ENCODE measurements around the gene STIMATE. TPM values are rescaled to one million over a fixed set of nuclear protein-coding genes. Genes with fewer than 3 reads are reported as not detected.
A peak's percentile ranks its signal among the peaks of the same experiment; 100 is the strongest.

Gene STIMATE
- total RNA-seq, 1 experiment from 2014 or later: 5.1 TPM

DNA sequence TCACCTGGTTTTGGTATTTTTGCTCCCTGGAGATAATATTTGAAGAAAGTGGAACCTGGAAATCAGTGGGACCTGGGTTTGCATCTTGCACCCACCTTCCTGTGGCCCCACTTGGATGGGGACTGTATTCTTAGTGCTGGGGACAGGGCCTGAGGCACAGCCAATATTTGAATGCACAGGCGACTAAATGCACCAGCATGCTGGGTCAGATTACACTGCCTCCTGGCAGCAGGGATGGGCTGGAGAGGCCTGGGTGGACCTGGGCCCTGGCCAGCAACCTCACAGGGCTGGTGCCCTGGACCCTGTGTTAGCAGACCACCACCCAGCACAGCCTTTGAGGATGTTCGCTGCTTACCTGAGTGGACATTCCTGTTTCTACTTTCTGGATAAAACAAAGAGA, 77.4 kb downstream of the STIMATE start:
- no peak for DNase-seq (ENCODE audit: low spot score)

DNA sequence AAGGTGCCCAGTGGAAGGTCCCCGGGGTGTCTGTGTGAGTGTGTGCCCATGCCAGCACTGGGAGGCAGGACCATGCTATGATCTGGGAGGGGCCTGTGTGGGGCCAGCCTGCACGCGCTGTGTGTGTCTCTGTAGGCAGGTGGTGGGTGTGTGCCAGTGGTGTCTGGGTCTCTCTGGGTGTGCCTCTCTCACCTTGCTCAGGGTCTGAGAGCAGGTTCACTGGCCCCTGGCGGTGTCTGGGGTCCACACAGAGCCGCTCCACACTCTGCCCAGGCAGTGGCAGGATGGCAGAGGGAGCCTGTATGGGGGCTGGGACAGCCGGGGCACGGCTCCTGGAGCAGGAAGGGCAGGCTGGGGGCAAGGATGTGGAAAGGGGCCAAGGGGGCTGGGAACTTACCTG, 79.5 kb downstream of the STIMATE start:
- no peak for DNase-seq (ENCODE audit: low spot score)

DNA sequence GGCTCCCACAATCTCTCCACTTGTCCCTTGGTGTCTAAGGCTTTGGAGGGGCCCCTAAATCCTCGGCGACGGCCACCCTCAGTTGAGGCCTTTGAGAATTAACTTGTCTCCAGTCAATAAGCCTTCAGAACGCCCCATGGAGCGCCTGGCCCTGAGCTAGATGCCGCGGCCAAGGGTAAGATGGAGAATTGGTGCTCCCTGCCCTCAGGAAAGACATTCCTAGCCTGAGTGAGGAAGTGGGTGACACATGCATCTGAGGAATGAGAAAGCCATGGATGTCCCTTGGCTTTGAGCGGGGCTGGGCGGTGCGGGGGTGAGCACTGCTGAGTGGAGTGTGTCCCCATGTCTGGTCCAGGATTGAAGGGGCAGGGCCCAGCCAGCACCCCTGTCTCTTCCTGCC, 80.1 kb downstream of the STIMATE start:
- DNase-seq (ENCODE audit: low spot score): no peak

DNA sequence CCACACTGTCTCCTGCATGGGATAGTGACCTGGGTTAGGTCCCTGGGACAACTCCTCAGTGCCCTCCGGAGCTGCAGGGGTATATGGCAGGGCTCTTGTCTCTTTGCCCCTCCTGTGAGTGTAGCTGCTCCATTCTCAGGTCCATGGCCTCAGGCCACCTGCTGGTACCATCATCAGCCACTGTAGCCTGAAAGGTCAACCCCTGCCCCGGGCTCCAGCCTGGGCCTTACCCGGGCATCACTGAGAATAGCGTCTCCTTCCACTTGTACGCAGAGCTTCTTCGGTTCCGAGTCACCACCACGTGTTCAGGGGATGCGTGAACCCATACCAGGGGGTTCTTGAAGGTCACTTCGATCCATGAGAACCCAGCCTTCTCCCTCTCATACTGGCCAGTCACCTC, 80.7 kb downstream of the STIMATE start:
- no peak for DNase-seq (ENCODE audit: low spot score)

DNA sequence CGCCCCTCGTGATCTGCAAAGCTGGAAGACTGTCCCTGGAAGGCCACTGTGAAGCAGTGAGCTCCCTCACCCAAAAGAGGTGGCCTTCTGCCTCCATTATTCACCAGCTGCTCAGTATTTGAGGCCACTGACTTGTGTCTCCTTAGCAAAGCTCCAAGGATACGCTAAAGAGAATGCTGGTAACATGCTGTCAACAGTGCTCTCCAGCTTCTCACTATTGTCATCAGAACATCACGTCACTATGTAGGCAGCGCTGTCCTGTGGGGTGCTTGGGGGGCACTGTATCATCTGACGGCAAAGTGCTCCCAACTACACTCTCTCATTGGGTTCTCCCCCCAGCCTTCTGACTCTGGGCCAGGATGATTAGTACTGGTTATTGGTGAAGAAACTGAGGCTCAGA, 81.1 kb downstream of the STIMATE start:
- no peak for DNase-seq (ENCODE audit: low spot score)

DNA sequence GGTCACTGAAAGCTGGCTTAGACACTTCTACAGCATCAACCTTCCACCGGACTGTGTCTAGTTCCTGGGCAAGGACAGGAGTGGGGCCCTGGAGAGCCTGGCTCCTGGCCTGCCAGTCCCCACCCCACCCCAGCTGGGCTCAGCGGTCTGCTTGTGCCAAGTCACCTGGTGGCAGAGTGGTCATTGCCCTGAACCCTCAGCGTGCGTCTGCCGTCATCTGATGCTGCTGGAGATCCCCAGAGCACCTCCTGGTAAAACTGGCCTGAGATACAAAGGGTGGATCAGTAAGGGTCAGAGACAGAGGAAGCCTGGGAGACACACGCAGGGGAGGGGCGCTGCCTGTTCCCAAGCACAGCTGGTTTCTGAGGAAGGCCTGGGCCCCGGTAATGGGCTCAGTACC, 83.5 kb downstream of the STIMATE start:
- DNase-seq (ENCODE audit: low spot score): no peak

DNA sequence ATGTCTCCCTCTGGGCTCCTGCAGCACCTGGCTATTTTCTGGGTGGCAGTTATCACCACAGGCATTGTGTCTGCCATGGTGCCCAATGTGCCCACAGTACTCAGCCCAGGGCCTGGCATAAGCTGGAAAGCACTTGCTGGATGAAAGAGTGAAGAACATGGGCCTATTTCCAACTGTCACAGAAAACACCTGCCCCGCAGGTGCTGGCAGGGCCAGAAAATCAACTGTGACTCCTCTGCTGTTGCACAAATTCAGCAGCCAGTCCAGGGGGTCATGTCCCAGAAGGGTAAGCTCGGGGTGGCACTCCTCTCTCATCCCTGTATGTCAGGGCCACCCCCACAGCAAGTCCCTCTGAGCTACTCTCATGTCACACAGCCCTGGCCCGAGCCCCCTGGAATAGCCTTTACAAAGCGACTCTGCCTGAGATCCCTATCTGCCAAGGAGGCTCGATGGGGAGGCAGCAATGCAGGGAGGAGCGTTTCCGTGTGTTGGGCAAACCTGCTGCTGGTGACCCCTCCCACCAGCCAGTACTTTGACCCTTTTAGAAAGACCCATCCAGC, 85.8 kb downstream of the STIMATE start:
- DNase-seq (ENCODE audit: low spot score): no peak

DNA sequence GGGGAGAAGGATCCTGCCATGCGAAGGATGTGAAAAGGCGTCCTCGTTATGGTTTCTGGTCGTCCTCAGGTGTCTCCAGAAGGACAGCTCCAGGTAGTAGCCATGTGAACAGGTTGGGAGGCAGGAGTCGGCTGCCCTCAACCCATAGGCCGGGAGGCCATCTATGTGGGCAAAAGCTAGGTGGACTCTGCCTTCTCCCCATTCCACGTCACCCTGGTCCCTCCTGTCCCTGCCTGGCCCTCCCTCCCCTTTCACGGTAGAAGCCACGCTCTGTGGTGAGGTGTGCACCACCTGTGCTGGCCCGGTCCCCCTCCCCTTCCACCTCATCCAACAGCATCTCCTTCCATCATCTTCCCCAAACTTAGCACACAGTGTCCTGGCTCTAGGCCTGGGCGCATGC, 86.4 kb downstream of the STIMATE start:
- no peak for DNase-seq (ENCODE audit: low spot score)

DNA sequence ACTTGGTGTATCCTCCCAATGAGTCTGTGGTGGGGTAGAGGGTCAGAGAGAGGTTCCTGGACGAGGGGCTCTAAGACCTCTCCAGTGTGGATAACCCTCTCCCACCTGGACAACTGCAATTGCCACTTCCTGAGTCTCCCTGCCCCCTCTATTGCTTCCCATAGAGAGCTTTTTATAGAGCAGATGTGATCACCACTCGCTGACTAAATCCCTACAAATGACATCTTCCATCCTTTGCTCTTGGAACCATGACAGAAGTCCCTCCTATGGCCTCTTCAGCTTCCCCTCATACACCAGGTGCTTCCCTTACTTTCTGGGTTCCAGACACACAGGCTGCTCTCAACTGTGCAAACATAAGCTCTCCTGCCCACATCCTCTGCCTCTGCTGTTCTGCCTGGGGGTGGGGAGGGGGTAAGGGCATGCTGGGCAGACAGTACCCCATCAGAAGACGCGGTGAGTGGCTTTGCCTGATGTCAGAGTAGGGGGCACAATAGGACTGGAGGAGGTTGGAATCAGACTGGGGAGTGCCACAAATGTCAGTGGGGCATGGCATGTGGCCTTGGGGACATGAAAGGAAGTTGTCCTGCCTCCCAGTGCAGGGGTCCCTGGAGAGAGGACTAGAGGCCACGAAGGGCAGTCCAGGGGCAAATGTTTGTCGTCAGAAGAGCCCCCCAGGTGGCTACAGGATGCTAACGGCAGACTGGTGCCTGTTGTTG, 87.5 kb downstream of the STIMATE start:
- DNase-seq (ENCODE audit: low spot score): no peak

DNA sequence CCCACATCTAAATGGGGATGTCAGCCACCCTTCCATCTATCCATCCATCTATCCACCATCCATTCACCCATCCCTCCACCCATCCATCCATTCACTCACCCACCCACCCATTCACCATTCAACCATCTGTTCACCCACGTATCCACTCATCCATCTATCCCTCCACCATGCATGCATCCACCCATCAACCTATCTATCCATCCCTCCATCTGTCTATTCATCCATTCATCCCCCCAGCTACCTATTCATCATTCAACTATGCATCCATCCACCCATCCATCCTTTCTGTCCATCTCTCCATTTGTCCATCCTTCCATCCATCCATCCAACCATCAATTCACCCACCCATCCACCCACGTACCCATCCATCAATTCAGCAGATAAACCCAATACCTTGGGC, 88.2 kb downstream of the STIMATE start:
- no peak for DNase-seq (ENCODE audit: low spot score)

DNA sequence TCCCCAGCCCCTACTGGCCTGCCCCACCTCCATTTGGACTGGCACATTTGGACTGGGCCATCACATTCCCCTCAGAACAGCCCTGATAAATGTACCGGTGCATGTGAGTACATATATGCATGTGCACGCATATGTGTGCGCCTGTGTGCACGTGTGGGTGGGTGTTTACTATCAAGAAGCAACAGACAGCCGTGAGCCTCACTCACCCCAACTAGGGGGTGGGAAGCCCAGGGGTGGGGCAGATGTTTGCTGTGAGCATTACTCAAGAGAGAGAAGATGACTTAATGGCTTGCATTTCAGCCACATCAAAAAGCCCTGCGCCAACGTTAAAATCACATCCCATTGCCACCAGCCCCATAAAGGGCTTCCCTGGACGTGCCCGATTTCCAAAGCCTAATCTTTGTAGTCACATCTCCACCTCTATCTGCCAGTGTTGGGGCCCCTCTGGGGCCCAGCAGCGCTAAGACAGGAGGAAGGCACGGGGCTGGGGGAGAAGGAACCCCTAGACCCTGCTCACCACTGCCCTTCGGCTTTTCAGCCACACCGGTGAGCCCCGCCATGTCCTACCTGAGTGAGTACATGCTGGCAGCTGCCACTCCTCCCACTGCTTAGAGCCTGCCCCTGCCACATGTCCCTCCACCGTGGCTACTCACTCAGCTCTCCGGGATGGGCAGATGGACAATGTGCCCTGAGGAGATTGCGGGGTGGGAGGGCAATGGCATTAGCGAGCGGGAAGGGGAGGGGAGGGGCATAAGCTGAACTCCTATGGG, 91.9 kb downstream of the STIMATE start:
- DNase-seq (ENCODE audit: low spot score): no peak

DNA sequence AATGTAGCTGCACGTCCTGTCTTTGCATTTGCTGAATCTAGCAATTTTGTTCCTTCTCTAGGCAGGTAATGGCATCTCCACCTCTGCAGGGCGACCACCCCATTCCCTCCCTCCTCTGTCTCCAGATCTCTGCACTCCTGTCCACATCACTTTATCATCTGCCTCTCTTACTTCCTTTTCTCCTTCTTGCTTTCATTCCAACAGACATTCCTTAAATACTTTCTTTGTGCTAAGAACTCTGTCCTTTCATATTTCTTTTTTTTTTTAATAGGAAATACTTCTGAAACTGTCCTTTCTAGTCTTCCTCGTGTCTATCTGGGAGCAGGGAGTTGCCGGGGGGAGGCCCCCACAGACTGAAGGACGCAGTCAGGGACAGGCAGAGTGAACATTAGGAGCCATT, 95.5 kb downstream of the STIMATE start:
- DNase-seq (ENCODE audit: low spot score): no peak

DNA sequence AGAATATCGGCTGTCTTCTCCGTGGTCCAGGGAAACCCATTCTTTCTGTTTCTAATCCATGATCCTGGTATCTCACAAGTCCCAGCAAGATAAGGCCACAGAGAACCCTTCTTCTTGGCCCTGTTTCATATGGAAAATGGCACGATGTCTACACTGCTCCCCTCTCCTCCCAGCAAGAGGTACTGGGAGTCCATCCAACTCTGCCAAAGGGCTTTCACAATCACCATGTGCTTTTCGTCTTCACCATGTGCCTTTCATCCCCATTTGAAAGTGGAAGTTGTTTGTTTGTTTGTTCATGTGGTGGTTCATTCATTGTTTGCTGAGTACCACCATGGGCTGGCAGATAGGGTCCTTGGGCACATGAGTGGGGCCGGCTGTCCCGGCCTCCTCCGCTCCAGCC, 97.3 kb downstream of the STIMATE start:
- no peak for DNase-seq (ENCODE audit: low spot score)

DNA sequence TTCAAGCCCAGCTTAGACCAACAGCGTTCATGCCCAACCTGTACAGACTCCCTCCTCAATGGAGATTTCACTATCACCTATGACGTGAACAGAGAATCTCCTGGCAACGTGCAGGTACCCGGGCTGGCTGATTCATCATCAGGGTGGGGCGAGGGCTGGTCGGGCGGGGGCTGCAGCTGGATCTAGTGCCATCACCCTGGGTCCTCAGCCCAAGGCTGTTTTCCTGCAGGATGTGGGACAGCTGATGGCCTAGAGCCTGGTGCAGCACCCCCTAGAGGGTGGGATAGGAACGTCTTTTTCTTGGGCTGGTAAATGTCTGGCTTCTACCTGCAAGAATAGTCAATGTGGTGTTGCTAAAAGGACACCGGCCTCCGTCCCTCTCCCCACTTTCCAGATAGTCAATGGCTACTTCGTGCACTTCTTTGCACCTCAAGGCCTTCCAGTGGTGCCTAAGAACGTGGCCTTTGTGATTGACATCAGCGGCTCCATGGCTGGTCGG, 98.3 kb downstream of the STIMATE start:
- peak; percentile 43 for DNase-seq (ENCODE audit: low spot score)

DNA sequence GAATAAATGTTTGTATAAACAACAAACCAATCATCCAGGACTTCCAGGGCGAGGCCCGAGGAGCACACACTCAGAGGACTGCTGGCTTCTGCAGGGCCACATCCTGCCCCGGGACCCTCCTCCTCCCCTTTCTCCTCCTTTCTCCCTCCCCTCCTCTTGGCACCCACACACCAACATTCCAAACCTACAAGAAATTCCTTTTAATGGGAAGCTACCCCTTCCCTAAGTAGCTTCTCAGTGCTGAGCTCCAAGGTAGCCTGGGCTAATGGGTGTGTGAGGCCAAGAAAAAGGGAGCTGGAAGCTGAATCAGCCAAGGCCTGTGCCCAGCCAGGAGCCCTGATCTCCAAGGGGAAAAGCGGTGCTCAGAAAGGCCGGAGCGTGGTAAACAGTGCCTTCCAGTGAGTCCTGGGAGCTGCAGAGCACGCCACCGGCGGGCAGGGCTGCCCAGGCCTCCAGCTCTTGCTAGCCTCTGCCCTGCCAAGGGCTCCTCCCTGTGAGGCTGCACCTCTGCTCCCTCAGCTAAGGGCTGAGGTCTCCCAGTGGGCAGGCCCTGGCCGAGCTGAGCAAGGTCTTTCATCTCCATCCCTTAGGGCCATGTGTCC, 98.9 kb downstream of the STIMATE start:
- no peak for DNase-seq (ENCODE audit: low spot score)

DNA sequence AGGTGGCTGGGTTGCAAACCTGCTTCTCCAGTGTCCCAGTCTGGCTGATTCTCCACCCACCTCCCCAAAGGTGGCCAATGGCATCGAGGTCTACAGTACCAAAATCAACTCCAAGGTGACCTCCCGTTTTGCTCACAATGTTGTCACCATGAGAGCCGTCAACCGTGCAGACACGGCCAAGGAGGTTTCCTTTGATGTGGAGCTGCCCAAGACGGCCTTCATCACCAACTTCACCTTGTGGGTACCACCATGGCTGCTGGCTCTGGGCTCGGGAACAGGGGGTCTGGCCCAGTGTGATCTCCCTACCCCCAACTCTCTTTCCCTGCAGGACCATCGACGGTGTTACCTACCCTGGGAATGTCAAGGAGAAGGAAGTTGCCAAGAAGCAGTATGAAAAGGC, 100.9 kb downstream of the STIMATE start:
- DNase-seq (ENCODE audit: low spot score): no peak

DNA sequence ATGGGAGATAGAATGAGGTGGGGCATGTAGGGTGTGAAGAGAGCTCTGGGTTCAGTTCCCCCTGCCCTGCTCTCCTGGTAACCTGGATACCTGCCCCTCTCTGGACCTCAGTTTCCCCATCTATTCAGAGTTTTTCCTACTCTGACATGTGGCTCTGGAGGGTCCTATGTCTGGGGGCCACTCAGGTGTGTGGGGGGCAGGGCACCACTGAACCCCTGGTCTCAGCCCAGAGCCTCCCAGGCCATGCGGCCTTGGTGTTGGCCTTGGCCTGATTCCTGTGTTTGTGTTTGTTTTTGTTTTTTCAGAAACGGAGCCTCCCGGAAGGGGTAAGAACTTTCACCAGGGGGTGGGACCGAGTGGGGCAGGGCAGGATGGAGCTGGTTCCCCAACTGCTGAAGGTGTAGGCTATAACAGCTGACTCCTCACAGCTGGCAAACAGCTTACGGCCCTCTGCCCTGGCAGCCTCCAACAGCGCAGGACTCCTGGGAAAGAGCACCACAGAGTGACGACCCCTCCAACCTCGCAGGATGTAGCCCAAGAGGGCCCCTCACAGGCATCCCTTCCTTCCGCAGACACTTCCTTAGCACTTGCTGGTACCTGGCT, 101.9 kb downstream of the STIMATE start:
- DNase-seq (ENCODE audit: low spot score): no peak

DNA sequence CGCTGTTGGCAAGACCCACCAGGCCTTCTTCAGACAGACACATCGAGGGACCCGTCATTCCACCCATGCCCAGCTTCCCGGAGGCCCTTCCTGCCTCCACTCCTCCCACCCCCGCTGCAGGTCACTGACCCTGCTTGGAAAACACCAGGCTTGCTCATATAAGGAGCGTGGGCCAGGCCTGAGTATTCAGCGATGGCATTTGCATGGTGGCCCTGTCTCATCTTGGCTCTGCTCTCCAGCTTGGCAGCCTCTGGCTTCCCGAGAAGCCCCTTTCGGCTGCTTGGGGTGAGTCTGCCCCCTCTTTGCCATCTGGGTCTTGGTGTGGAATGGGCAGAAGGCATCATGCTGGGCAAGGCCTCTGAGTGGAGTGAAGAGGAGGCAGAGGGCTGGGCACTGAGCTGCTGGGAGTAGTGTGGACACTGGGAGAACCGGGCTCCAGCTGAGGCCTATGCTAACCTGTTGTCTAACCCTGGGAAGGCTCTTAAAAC, 102.7 kb downstream of the STIMATE start, which contains the start of gene ITIH3:
TSS of gene ITIH3 (plus strand) at position 185 of the 488 bp plus-strand sequence. CDS start at position 193, 8 bp downstream.
- no peak for DNase-seq (ENCODE audit: low spot score)

DNA sequence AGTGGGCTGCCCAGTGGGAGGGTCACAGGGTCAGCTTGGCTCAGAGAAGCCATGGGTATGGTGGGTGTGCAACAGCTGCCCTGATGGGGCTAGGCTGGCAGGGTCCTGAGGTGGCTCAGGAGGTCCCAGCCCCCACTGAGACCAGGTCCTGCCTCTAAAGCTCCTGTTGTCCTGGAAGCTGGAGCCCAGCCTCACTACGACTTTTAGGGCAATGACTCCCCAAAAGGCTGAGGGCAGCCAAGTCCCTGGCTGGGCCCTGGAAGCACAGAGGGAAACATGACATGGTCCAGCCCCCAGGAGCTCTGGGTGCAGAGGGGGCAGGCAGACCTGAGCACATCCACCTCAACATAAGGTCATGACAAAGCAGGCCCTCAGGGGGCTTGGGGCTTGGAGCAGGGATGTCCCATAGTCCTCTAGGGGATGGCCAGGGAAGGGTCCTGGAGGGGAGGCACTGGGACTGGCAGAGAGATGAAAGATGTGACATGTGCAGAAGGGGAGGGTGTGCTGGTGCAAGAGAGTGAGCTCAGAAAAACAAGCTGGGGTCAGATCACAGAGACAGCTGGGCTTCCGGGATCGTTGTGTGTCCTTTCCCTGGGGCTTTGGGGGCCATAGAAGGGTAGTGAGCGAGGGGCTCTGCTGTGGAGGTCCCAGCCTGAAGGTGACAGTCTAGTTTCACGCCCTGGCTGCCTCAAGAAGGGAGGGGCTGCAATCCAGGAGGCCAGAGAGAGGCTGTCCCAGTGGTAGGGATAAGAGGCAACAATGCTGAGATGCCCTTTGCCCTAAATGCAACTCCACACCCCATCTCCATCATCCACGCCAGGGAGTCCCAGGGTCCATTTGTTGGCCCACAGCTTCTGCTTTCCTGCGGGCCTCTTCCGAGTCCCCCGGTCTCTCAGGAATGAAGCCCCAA, 103.4 kb downstream of the STIMATE start:
- DNase-seq (ENCODE audit: low spot score): no peak

DNA sequence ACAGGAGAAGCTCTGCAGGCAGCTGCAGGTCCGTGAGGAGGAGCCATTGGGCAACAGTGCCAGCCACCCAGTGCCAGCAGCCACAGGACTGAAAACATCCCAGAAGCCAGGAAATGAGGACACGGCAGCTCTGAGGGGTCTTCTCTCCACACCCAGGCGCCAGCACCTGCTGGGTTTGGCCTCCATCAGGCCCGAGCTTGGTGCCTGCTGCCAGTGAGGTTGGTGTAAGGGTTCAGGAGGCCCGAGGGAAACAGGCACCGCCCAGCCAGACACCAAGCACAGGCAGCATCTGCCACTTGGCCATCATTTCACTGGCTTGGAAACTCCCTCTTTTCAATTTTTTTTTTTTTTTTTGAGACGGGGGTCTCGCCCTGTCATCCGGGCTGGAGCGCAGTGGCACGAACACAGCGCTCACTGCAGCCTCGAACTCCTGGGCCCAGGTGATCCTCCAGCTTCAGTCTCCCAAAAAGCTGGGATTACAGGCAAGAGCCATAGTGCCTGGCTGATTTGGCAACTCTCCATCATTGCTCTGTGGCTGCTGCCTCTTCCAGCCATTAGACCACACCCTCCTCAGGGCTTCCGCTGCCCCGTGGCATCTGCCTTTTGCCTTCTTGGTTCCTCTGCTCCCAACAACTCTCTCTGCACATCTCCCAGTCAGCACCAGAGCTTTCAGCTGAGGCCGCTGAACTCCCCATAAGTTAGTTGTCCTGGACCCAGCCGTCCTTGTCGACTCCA, 104.2 kb downstream of the STIMATE start:
- no peak for DNase-seq (ENCODE audit: low spot score)

All from HT-29 (cell line).